ENCODE measurements around the gene MACROD2. TPM values are rescaled to one million over a fixed set of nuclear protein-coding genes. Genes with fewer than 3 reads are reported as not detected.

The MACROD2 gene
- total RNA-seq, 1 experiment from 2014 or later: 1.6 TPM

DNA sequence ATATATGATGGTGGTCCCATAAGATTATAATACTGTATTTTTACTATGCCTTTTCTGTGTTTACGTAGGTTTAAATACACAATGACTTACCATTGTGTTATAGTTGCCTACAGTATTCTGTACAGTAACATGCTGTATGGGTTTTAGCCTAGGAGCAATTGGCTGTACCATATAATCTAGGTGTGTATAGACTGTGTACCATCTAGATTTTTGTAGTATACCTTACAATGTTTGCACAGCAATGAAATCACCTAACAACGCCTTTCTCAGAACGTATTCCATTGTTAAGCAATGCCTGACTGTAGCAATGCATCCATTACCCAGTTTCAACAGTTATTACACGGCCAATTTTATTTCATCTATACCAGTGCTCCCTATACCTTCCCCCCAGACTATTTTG lies 10.7 kb downstream of the MACROD2 start:
- Mint-ChIP-seq H3K27ac (no peak overlapping the region), H3K36me3 (ENCODE audit: insufficient read depth in 1 of 3, low read depth in 3 of 3) (no peaks in the 10 kb centered on the region; a peak in 3 of 7 replicates), H3K4me1 (peaks cover 2% of the 10 kb centered on the region in 2 experiments; a peak in 2 of 4 replicates), H3K27me3 (ENCODE audit: low read depth) (no peaks in the 10 kb centered on the region), H3K4me3 (no peak overlapping the region), H3K9me3 (no peaks in the 10 kb centered on the region; a peak in 1 of 5 replicates)
- H2AFZ ChIP-seq (ENCODE audit: low read length): no peak overlapping the region
- no peak overlapping the region for H2BK15ac ChIP-seq (ENCODE audit: low read depth, low read length)
- H2BK120ac ChIP-seq (ENCODE audit: low read depth, low read length, poor library complexity, severe bottlenecking): no peak overlapping the region
- H2BK20ac ChIP-seq (ENCODE audit: low read depth, low read length, poor library complexity, severe bottlenecking): no peak overlapping the region
- H3K9ac ChIP-seq (ENCODE audit: extremely low read depth, insufficient read length, low read length): no peak overlapping the region
- no peak overlapping the region for H2BK12ac ChIP-seq (ENCODE audit: insufficient read length, low read depth, low read length)
- no peak overlapping the region for H3T11ph ChIP-seq (ENCODE audit: low read length)
- H3K79me2 ChIP-seq (ENCODE audit: insufficient read depth, low read length): no peaks in the 10 kb centered on the region
- H2BK5ac ChIP-seq (ENCODE audit: insufficient read length, low read length): no peak overlapping the region
- H2AK5ac ChIP-seq (ENCODE audit: insufficient read length, low read length): no peak overlapping the region
- no peaks in the 10 kb centered on the region for H3K23me2 ChIP-seq (ENCODE audit: insufficient read length, low read depth, low read length, poor library complexity, severe bottlenecking)
- H4K20me1 ChIP-seq (ENCODE audit: control insufficient read depth, insufficient read depth, insufficient read length): no peaks in the 10 kb centered on the region
- H4K91ac ChIP-seq (ENCODE audit: insufficient read length, low read depth, low read length): no peak overlapping the region
- TF ChIP-seq, protein P1, sequence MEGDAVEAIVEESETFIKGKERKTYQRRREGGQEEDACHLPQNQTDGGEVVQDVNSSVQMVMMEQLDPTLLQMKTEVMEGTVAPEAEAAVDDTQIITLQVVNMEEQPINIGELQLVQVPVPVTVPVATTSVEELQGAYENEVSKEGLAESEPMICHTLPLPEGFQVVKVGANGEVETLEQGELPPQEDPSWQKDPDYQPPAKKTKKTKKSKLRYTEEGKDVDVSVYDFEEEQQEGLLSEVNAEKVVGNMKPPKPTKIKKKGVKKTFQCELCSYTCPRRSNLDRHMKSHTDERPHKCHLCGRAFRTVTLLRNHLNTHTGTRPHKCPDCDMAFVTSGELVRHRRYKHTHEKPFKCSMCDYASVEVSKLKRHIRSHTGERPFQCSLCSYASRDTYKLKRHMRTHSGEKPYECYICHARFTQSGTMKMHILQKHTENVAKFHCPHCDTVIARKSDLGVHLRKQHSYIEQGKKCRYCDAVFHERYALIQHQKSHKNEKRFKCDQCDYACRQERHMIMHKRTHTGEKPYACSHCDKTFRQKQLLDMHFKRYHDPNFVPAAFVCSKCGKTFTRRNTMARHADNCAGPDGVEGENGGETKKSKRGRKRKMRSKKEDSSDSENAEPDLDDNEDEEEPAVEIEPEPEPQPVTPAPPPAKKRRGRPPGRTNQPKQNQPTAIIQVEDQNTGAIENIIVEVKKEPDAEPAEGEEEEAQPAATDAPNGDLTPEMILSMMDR (conservative IDR thresholded peaks at IDR 0.05): no peak
- no peak for DNase-seq
- no peak overlapping the region for H3K18ac ChIP-seq (ENCODE audit: insufficient read length, low read depth, low read length)
- H3K14ac ChIP-seq (ENCODE audit: insufficient read depth, low read length): no peak overlapping the region
- H3K27ac ChIP-seq (ENCODE audit: insufficient read length, low read depth, low read length): no peak overlapping the region
- H3K9me3 ChIP-seq (ENCODE audit: control insufficient read depth, low read depth, low read length): no peaks in the 10 kb centered on the region
- H3K23ac ChIP-seq (ENCODE audit: insufficient read length, low read depth, low read length): no peak overlapping the region
- no peak overlapping the region for H4K8ac ChIP-seq (replicated peaks; ENCODE audit: insufficient read length, low read depth, low read length)
- no peaks in the 10 kb centered on the region for H3K4me1 ChIP-seq (ENCODE audit: insufficient read depth, low read length)
- H3K4ac ChIP-seq (ENCODE audit: low read depth, low read length): no peak overlapping the region
- no peak overlapping the region for H4K5ac ChIP-seq (ENCODE audit: insufficient read length, low read depth, low read length)
- H3K79me1 ChIP-seq (ENCODE audit: insufficient read depth, low read depth, low read length, poor library complexity, severe bottlenecking): no peaks in the 10 kb centered on the region
- no peak overlapping the region for H3K56ac ChIP-seq (ENCODE audit: insufficient read length, low read depth, low read length)
- WGBS (ENCODE audit: extremely low coverage, insufficient read length, low lambda C conversion rate): no CpG with 5 or more reads among the region's 4 CpGs
- H3K4me2 ChIP-seq (ENCODE audit: insufficient read depth, insufficient read length, low read length): no peak overlapping the region
- no peaks in the 10 kb centered on the region for H3K27me3 ChIP-seq (ENCODE audit: insufficient read depth, low read length)

Measured in H9 (cell line).